ENCODE measurements around the gene AGO4. TPM values are rescaled to one million over a fixed set of nuclear protein-coding genes. Genes with fewer than 3 reads are reported as not detected.
"Not testable (repeated sequence)": the region's sequence is repeated elsewhere in the genome, so short reads cannot be mapped to it uniquely, and the experiment has no call there.

The AGO4 gene
- polyA plus RNA-seq, 3 donors from 2014 or later: 2.9 to 13.7 (median 8.8) TPM

DNA sequence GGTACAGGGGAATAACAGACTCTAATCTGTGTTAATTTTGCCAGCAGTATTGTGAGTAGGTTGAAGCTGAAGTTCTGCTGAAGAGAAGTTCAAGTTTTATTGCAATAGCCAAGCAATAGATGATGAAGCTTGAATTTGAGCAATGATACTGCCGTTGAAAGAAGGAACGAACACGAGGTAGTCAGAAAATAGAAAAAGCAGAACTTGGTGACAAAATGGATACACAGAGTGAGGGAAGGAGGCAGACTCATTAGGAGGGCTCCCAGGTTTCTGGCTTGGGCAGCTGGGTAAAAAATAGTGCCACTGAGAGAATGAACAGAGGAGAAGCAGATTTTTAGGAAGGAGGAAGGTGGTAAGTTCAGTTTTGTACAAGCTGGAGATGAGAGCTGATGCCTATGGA is 52.9 kb downstream of the AGO4 start:
- Mint-ChIP-seq H3K4me3 (no peak overlapping the region), H3K27me3 (ENCODE audit: low read depth in 3 of 3) (peaks cover 0 to 1% (median 0%) of the 10 kb centered on the region in 3 donors), H3K9me3 (no peaks in the 10 kb centered on the region), H3K36me3 (no peaks in the 10 kb centered on the region), H3K4me1 (no peaks in the 10 kb centered on the region), H3K27ac (no peak overlapping the region)
- no peak for DNase-seq

DNA sequence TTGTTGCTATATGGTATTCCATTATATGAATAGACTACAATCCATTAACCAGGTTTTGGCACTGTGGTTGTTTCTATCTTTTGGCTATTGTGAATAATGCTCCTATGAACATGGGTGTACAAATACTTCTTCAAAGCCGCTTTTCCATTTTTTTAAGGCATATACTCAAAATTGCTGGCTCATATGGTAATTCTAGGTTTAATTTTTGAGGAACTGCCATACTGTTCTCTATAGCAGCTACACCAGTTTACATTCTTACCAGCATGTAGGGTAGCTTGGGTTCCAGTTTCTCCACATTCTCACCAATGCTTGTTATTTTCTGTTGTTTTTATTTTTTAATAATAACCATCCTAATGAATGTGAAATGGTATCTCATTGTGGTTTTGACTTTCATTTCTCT is 55.3 kb downstream of the AGO4 start:
- Mint-ChIP-seq H3K27ac (no peak overlapping the region), H3K9me3 (no peaks in the 10 kb centered on the region), H3K27me3 (ENCODE audit: low read depth in 3 of 3) (peaks cover 0 to 1% (median 0%) of the 10 kb centered on the region in 3 donors), H3K4me3 (no peak overlapping the region), H3K4me1 (no peaks in the 10 kb centered on the region), H3K36me3 (no peaks in the 10 kb centered on the region)
- no peak for DNase-seq

DNA sequence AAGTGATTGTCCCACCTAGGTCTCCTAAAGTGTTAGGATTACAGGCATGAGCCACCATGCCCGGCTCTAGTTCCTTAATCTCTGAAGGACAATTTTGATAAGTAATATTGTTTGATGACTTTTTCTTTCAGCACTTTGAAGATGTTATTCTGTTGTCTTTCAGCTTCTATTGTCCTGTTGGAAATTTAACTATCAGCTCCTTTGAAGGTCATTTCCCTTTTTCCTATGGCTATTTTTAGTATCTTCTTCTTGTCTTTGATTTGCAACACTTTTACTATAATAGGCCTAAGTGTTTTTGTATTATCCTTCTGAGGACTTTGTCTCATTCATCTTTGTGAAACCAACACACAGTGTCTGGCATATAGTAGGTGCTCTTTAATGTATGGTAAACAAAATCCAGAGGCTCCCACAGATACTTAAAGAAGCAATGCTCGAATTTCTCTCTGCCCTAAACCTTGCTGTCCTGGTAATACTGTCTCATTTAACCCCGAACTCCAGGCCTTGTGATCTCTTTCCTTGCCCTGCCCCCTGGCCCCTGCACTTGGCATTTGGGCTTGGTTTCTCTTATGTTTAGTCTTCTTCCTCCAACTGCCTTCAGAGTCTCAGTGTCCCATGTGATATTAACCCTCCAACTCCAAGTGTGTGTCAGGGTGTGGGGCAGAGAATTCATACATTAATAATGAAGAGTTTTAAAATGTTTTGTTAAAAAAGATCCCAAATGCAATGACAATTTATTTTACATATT is 56.2 kb downstream of the AGO4 start:
- H3K4me1 Mint-ChIP-seq: no peaks in the 10 kb centered on the region
- DNase-seq: no peak
- no peak overlapping the region for H3K4me3 Mint-ChIP-seq
- peaks cover 1 to 3% (median 1%) of the 10 kb centered on the region in 3 donors for H3K27me3 Mint-ChIP-seq (ENCODE audit: low read depth in 3 of 3)
- H3K36me3 Mint-ChIP-seq: no peaks in the 10 kb centered on the region
- no peak overlapping the region for H3K27ac Mint-ChIP-seq
- no peaks in the 10 kb centered on the region for H3K9me3 Mint-ChIP-seq

DNA sequence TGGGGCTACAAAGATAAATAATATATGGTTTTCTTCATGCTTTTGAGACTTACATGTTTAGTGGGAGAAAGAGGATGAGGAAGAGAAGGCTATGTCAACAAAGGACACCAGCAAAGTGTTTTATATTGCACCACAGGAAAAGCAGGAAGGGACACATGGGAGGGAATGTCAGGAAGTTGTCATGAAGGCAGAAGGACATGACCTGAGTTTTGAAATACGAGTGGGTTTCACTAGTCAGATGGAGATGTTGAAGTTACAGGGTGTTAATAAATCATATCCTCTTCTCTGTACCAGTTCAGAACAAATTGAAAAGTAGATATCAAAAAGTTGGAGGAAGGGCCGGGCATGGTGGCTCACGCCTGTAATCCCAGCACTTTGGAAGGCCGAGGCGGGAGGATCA is 57.0 kb downstream of the AGO4 start:
- no peaks in the 10 kb centered on the region for H3K4me1 Mint-ChIP-seq
- DNase-seq: no peak
- no peak overlapping the region for H3K4me3 Mint-ChIP-seq
- H3K9me3 Mint-ChIP-seq: no peaks in the 10 kb centered on the region
- H3K27ac Mint-ChIP-seq: no peak overlapping the region
- no peaks in the 10 kb centered on the region for H3K36me3 Mint-ChIP-seq
- H3K27me3 Mint-ChIP-seq (ENCODE audit: low read depth in 3 of 3): peaks cover 1 to 3% (median 1%) of the 10 kb centered on the region in 3 donors

DNA sequence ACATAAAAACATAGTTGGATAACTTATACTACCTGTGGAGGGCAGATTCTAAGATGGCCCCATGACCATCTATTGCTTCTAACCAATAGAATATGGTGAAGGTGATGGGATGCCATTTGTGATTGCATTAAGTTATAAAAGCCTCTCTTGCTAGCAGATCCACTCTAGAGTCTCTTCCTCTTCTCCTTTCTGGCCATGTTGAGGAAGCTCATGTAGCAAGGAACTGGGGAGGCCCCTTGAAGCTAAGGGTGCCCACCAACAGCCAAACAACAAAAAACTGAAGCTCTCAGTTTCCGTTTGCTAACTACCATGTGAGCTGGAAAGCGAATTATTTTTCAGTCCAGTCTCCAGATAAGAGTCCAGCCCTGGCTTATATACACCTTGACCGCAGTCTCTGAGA is 59.2 kb downstream of the AGO4 start:
- Mint-ChIP-seq H3K27ac (no peak overlapping the region), H3K9me3 (no peaks in the 10 kb centered on the region), H3K4me1 (no peaks in the 10 kb centered on the region), H3K27me3 (ENCODE audit: low read depth in 3 of 3) (peaks cover 0 to 3% (median 1%) of the 10 kb centered on the region in 3 donors), H3K4me3 (no peak overlapping the region), H3K36me3 (no peaks in the 10 kb centered on the region)
- no peak for DNase-seq

DNA sequence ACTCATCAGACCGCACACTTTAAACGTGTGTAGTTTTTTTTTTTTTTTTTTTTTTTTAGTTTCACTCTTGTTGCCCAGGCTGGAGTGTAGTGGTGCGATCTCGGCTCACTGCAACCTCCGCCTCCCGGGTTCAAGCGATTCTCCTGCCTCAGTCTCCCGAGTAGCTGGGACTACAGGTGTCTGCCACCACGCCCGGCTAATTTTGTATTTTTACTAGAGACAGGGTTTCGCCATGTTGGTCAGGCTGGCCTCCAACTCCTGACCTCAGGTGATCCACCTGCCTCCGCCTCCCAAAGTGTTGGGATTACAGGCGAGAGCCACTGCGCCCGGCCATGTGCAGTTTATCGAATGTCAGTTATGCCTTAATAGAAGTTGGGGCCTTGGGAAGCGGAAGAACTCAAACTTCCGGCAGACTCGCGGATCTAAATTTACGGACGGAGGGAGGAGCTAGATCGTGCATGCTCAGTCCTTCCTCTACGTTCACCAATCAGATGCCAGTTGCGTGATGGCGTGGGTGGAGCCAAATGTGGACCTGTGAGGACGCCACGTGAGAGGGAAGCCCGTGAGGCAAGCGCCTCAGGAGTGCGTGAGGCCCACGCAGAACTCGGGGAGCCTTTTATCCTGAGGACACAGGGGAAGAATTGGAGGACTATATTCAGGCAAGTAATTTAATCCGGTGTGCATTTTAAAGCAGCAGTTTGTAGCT is 61.6 kb downstream of the AGO4 start:
- H3K4me3 Mint-ChIP-seq; H3K27me3 Mint-ChIP-seq (ENCODE audit: low read depth in 3 of 3); H3K9me3 Mint-ChIP-seq; H3K27ac Mint-ChIP-seq; H3K36me3 Mint-ChIP-seq; H3K4me1 Mint-ChIP-seq; DNase-seq: not testable (repeated sequence)

DNA sequence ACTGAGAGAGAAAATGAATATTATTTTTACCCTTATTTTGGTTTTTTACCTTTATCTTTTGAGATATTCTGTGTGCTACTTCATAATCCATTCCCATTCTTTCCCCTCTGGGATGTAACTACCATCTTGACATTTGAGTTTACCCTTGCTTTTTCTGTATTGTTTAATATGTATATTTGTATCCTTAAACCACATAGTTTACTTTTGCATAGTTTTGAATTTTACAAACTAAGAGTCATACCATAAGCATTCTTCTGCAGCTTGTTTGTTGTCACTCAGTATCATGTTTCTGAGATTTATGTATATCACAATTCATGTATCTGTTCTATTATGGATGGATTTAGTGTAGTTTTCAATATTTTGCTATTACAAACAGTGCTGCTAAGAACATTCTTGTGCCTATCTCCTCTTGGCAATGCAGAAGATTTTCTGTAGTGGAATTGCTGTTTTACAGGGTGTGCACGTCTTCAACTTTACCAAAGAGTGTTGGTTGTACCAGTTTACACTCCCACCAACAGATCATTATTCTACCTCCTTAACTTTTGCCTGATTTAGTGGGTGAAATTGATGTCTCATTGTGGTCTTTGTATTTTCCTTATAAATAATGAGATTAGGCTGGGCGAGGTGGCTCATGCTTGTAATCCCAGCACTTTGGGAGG is 63.0 kb downstream of the AGO4 start:
- Mint-ChIP-seq H3K4me3 (no peak overlapping the region), H3K27ac (no peak overlapping the region), H3K9me3 (no peaks in the 10 kb centered on the region), H3K27me3 (ENCODE audit: low read depth in 3 of 3) (peaks cover 0 to 3% (median 1%) of the 10 kb centered on the region in 3 donors), H3K4me1 (no peaks in the 10 kb centered on the region), H3K36me3 (no peaks in the 10 kb centered on the region)
- DNase-seq: no peak

DNA sequence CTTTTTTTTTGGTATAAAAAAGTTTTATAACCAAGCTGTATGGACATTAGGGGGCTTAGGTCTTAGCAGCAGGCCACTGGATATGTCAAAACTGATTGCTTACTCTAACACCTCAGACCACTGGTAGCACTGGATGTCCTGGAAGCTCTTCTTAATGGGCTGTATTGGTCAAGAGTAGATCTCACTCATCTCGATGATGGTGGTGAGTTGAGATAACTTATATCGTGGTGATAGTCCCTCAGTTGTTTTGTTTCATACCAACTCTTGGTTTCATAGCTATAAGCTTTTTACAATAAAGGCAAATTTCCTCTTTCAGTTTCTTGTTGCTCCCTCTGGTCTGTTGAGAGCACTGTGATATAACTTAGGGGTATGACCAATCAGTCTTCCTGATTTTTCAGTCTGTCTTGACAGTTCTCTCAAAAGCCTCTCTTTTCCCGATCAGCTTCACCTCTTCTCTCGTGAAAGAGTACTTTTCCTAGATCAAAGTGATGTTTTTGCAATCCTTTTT is 65.5 kb downstream of the AGO4 start:
- peaks cover 0 to 3% (median 1%) of the 10 kb centered on the region in 3 donors for H3K27me3 Mint-ChIP-seq (ENCODE audit: low read depth in 3 of 3)
- no peaks in the 10 kb centered on the region for H3K4me1 Mint-ChIP-seq
- H3K36me3 Mint-ChIP-seq: no peaks in the 10 kb centered on the region
- no peak overlapping the region for H3K4me3 Mint-ChIP-seq
- no peak for DNase-seq
- H3K9me3 Mint-ChIP-seq: no peaks in the 10 kb centered on the region
- H3K27ac Mint-ChIP-seq: no peak overlapping the region

DNA sequence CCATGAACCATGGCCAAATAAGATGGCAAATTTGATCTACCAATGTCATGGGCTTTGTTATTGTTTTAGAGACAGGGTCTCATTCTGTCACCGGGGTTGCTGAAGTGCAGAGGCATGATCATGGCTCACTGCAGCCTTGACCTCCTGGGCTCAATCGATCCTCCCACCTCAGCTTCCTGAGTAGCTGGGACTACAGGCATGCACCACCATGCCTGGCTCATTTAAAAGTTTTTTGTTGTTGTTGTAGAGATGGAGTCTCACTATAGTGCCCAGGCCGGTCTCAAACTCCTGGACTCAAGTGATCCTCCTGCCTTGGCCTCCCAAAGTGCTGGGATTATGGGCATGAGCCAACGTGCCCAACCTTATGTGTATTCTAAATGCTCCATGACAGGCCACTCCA is 66.3 kb downstream of the AGO4 start:
- H3K4me1 Mint-ChIP-seq; H3K27ac Mint-ChIP-seq; DNase-seq; H3K27me3 Mint-ChIP-seq (ENCODE audit: low read depth in 3 of 3); H3K36me3 Mint-ChIP-seq; H3K9me3 Mint-ChIP-seq; H3K4me3 Mint-ChIP-seq: not testable (repeated sequence)

DNA sequence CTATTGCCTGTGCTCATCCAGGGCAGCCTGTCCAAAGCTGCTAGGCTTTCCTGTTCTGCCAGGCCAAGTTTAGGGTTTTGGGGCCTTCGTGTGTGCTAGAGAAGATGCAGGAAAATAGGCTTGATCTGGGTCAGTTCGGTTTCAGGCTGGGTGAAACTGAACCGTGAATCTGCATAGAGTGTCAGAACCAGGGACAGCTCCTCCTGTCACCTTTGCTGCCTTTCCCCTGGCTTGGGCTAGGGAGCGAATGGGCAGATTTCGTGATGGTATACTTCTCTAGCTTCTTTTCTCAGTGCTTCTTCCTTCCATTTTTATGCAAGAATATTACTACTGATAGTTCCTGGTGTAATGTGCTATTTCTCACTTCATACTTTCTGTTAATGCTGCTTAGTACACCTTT is 69.2 kb downstream of the AGO4 start:
- H3K27me3 Mint-ChIP-seq (ENCODE audit: low read depth in 3 of 3): peaks cover 0 to 2% (median 0%) of the 10 kb centered on the region in 3 donors
- no peaks in the 10 kb centered on the region for H3K9me3 Mint-ChIP-seq
- no peak overlapping the region for H3K27ac Mint-ChIP-seq
- H3K4me3 Mint-ChIP-seq: no peak overlapping the region
- no peak for DNase-seq
- H3K36me3 Mint-ChIP-seq: no peaks in the 10 kb centered on the region
- H3K4me1 Mint-ChIP-seq: peaks cover 3 to 5% of the 10 kb centered on the region in 2 donors

DNA sequence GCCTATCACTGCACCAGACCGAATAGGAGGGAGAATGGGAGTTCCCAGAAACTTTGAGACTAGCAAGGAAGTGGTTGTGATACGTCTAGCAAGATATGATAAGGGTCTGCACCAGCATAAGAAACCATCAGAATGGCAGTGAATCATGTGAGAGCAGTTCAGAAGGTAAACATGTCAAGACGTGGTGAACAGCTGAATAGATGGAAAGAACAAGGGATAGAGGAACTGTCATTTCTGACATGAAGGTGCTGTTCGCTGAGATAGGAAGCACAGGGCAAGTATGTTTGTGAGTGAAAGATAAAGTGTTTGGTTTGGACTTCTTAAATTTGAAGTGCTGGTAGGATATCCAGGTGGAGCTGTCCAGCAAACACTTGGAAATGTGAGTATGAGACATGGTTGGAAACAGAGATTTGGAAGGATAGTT is 74.0 kb downstream of the AGO4 start:
- Mint-ChIP-seq H3K27ac (peak overlapping the region in 3 of 6 donors; percentile 8 to 64 (median 18)), H3K9me3 (no peaks in the 10 kb centered on the region), H3K4me3 (peak overlapping the region; percentile 20 to 94 (median 76)), H3K36me3 (no peaks in the 10 kb centered on the region), H3K27me3 (ENCODE audit: low read depth in 3 of 3) (peaks cover 0 to 8% (median 0%) of the 10 kb centered on the region in 3 donors), H3K4me1 (peaks cover 33 to 43% of the 10 kb centered on the region in 2 donors)
- no peak for DNase-seq

DNA sequence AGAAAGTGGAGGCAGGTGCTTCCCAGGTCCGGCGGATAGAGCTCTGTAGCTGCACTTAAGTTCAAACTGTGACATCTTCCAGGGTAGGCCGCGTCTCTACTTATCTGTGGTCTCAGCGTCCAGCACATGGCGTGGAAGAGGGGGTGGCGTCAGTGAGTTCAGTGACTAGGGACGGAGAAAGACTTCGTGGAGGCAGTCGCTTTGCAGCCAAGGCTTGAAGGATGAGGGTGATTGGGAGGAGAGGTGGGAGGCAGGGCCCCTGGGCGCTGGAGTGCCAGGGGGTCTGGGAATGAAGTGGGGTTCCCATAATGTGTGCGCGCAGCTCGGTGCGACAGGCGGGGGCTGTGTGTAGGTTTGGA is 74.7 kb downstream of the AGO4 start:
- peak in 1 of 3 donors; percentile 1 for DNase-seq
- peaks cover 0 to 8% (median 0%) of the 10 kb centered on the region in 3 donors for H3K27me3 Mint-ChIP-seq (ENCODE audit: low read depth in 3 of 3)
- peak overlapping the region; percentile 20 to 94 (median 76) for H3K4me3 Mint-ChIP-seq
- peak overlapping the region in 4 of 6 donors; percentile 5 to 78 (median 29) for H3K27ac Mint-ChIP-seq
- H3K4me1 Mint-ChIP-seq: peaks cover 33 to 50% of the 10 kb centered on the region in 2 donors
- H3K36me3 Mint-ChIP-seq: no peaks in the 10 kb centered on the region
- no peaks in the 10 kb centered on the region for H3K9me3 Mint-ChIP-seq

DNA sequence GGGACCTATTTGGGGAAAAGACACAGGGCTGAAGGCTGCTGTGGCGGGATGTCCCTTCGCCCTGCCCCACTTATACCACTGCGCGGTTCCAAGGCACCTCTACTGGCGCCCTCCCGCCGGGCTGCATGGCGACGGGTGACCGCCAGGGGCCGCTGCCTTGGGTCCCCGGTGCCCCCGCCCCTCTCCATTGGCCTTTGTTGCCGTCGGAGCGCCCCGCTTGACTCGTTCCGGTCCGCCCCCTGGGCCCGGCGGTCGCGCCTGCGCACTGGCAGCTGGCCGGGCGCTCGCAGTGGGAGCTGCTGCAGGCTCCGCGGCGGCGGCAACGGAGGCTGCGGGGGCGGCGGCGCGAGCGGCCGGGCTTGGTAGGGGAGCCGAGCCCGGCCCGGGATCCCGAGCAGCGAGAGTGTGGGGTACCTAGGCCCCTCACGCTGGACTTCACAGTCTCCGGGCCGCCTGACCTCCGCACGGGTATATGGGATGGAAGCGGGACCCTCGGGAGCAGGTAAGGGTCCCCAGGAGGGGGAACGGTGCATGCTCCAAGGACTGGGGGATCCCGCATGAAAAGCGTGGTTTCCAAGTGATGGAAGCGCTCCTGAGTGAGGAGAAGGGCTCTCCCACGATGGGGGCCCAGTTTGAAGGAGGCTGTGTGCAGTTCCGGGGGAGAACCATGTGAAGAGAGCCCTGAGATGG is 75.3 kb downstream of the AGO4 start, which contains the start of gene AGO1:
TSS of gene AGO1 (plus strand) at position 265 of the 690 bp plus-strand sequence. CDS start at position 478, 213 bp downstream.
- H3K36me3 Mint-ChIP-seq: no peaks in the 10 kb centered on the region

More for the DNA sequence above, 75.3 kb downstream of the AGO4 start, which contains the start of gene AGO1:
- H3K4me1 Mint-ChIP-seq: peaks cover 35 to 54% of the 10 kb centered on the region in 2 donors
- H3K27me3 Mint-ChIP-seq (ENCODE audit: low read depth in 3 of 3): peaks cover 0 to 8% (median 0%) of the 10 kb centered on the region in 3 donors
- DNase-seq: peak; percentile 97 to 98 (median 97)
- no peaks in the 10 kb centered on the region for H3K9me3 Mint-ChIP-seq
- H3K4me3 Mint-ChIP-seq: peak within 1 kb of the TSS; percentile 86 to 94 (median 93)
- peak within 1 kb of the TSS in 5 of 6 donors; percentile 58 to 88 (median 86) for H3K27ac Mint-ChIP-seq
